ENCODE data around the gene YKT6. TPM values are rescaled to one million over a fixed set of nuclear protein-coding genes. Genes with fewer than 3 reads are reported as not detected.

YKT6 gene
- total and polyA plus RNA-seq, 2 donors (not counting 3 experiments of a cell fraction or from before 2014, with no cell fraction given) = 117 to 120 TPM

DNA sequence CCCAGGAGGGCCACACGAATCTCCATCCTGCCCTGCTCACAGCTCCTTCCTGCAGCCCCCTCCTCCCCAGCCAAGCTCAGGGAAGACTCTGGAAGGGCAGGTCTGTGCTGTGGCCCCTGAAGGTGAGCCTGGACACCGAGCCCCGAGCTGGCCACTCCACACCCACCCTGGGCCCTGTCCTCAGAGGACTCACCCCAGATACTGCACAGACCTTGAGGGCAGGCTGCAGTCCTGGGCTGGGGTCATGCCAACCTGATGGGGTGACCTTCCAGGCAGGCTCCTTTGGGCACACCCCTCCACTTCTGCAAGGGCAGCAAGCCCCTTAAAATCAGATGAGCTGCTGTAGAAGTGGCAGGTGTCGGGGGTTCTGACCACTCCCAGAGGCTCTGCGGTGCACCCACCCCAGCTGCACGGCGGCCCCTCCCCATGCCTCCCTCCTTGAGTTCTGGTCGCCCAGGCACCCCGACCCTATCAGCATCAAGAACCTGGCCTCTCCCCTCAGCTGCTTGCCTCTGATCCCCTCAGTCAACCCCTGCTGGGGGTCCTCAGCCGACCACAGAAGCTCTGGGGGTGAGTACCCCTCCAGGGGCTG, 24.3 kb downstream of the YKT6 start:
- DNase-seq (ENCODE audit: low read depth, low spot score) = no peak
- Histone ChIP-seq H3K27ac (ENCODE audit: insufficient read depth, low read depth, low read length) (no peak overlapping the region), H3K9me1 (replicated peaks; ENCODE audit: control insufficient read depth, extremely low read depth, insufficient read depth, low read length) (no peaks in the 10 kb centered on the region), H4K20me1 (replicated peaks; ENCODE audit: control insufficient read depth, extremely low read depth, insufficient read depth, low read length) (no peaks in the 10 kb centered on the region), H3K36me3 (ENCODE audit: control insufficient read depth in 2 of 2, extremely low read depth in 1 of 2, insufficient read depth in 2 of 2, low read length in 2 of 2) (no peaks in the 10 kb centered on the region), H3K4me3 (replicated peaks in 1 of 3; ENCODE audit: insufficient read depth in 1 of 3, low read depth in 1 of 3, low read length in 3 of 3) (no peak overlapping the region), H3K9ac (replicated peaks; ENCODE audit: extremely low read depth, insufficient read depth, low read length) (no peak overlapping the region), H3K4me1 (ENCODE audit: control insufficient read depth, extremely low read depth, insufficient read depth, low read length) (no peaks in the 10 kb centered on the region), H2AFZ (ENCODE audit: low read depth, low read length) (no peak overlapping the region), H3K79me2 (ENCODE audit: control insufficient read depth, insufficient read depth, low read length) (no peaks in the 10 kb centered on the region), H3K4me2 (ENCODE audit: insufficient read depth, low read length) (no peak overlapping the region), H3K9me3 (replicated peaks; ENCODE audit: control insufficient read depth, insufficient read depth, low read length) (no peaks in the 10 kb centered on the region), H3K27me3 (ENCODE audit: control insufficient read depth in 2 of 2, insufficient read depth in 2 of 2, low read length in 2 of 2) (no peaks in the 10 kb centered on the region)
- BruUV-seq (replicated peaks) = no TSS peak
- ChIA-PET CTCF (no interaction called here), POLR2A (no interaction called here)
- dilution Hi-C loops (cut with MboI; ENCODE audit: extremely low pct_ligation_motif_present, low sequenced_read_pairs) (no loop called here), intact Hi-C loops (cut with micrococcal nuclease) (no loop called here)
- TF ChIP-seq EZH2 (IDR thresholded peaks at IDR 0.05; ENCODE audit: borderline replicate concordance, low read depth, low read length, severe bottlenecking) = no peak
- no peak for TF ChIP-seq GATA2 (IDR thresholded peaks at IDR 0.05; ENCODE audit: insufficient read depth, insufficient read length, low read depth, low read length)
- TF ChIP-seq, protein P1, sequence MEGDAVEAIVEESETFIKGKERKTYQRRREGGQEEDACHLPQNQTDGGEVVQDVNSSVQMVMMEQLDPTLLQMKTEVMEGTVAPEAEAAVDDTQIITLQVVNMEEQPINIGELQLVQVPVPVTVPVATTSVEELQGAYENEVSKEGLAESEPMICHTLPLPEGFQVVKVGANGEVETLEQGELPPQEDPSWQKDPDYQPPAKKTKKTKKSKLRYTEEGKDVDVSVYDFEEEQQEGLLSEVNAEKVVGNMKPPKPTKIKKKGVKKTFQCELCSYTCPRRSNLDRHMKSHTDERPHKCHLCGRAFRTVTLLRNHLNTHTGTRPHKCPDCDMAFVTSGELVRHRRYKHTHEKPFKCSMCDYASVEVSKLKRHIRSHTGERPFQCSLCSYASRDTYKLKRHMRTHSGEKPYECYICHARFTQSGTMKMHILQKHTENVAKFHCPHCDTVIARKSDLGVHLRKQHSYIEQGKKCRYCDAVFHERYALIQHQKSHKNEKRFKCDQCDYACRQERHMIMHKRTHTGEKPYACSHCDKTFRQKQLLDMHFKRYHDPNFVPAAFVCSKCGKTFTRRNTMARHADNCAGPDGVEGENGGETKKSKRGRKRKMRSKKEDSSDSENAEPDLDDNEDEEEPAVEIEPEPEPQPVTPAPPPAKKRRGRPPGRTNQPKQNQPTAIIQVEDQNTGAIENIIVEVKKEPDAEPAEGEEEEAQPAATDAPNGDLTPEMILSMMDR (IDR thresholded peaks at IDR 0.05; ENCODE audit: extremely low read depth in 1 of 2, insufficient read depth in 1 of 2, low read depth in 1 of 2, low read length in 2 of 2) = no peak
- TF ChIP-seq JUN (IDR thresholded peaks at IDR 0.05; ENCODE audit: borderline replicate concordance, insufficient read depth, insufficient read length, low read depth) = no peak
- no peak for TF ChIP-seq FOS (IDR thresholded peaks at IDR 0.05; ENCODE audit: borderline replicate concordance, insufficient read depth, low read length)
- no peak for TF ChIP-seq POLR2AphosphoS5 (IDR thresholded peaks at IDR 0.05; ENCODE audit: insufficient read depth, low read depth, low read length)
- no peak for TF ChIP-seq MYC (IDR thresholded peaks at IDR 0.05; ENCODE audit: low read depth, low read length)
- no peak for FAIRE-seq

All from endothelial cell of umbilical vein (primary cell).